SJSA1 (cell line): ENCODE measurements around the gene TNFRSF1A. TPM values are rescaled to one million over a fixed set of nuclear protein-coding genes. Genes with fewer than 3 reads are reported as not detected.
"Not testable (repeated sequence)": the region's sequence is repeated elsewhere in the genome, so short reads cannot be mapped to it uniquely, and the experiment has no call there.

Experiments used
- DNase-seq, 2 experiments: peaks; one replicate each; pipeline ENCODE4 v3.0.0-alpha.2; 2015 to 2020; ENCODE audit warnings: low spot score in 2 of 2, low read depth in 1 of 2
- H3K27ac ChIP-seq: fragments of 250-450 bp; sonication (Bioruptor Pico); 2 replicates; pipeline ENCODE4 v1.5.1; 2020; ENCODE audit warnings: mild to moderate bottlenecking, moderate library complexity
- H3K27me3 ChIP-seq: fragments of 250-450 bp; sonication (Bioruptor Pico); replicated peaks from 2 replicates; pipeline ENCODE4 v1.5.1; 2020; ENCODE audit warnings: mild to moderate bottlenecking, moderate library complexity
- H3K36me3 ChIP-seq: fragments of 250-450 bp; sonication (Bioruptor Pico); 2 replicates; pipeline ENCODE4 v1.5.1; 2020; ENCODE audit warnings: mild to moderate bottlenecking
- H3K4me1 ChIP-seq: fragments of 250-450 bp; sonication (Bioruptor Pico); replicated peaks from 2 replicates; pipeline ENCODE4 v1.6.1; 2021; ENCODE audit warnings: mild to moderate bottlenecking
- H3K4me3 ChIP-seq: fragments of 250-450 bp; sonication (Bioruptor Pico); 2 replicates; pipeline ENCODE4 v1.5.1; 2020; ENCODE audit warnings: mild to moderate bottlenecking
- H3K9me3 ChIP-seq: fragments of 250-450 bp; sonication (Bioruptor Pico); replicated peaks from 2 replicates; pipeline ENCODE4 v1.5.1; 2020; ENCODE audit warnings: mild to moderate bottlenecking
- total RNA-seq: library from RNA; depleted of rRNA; stranded (reverse); fragments of >200 nt; shearing (Covaris generic); gene quantifications from 2 replicates; pipeline ENCODE4 v1.2.3, GENCODE V29; 2014

Gene TNFRSF1A
- total RNA-seq, 1 experiment from 2014 or later = 132 TPM

- no peaks in the 10 kb centered on the region for H3K36me3 ChIP-seq
- H3K27me3 ChIP-seq = no peaks in the 10 kb centered on the region
- H3K27ac ChIP-seq = no peak overlapping the region
These were observed 14.5 kb upstream of the TNFRSF1A start for GRCh38 chr12:6356374-6356820.

GRCh38 chr12:6355491-6356373 lies 13.9 kb upstream of the TNFRSF1A start:
- H3K4me3 ChIP-seq = no peak overlapping the region
- no peaks in the 10 kb centered on the region for H3K4me1 ChIP-seq
- no peaks in the 10 kb centered on the region for H3K36me3 ChIP-seq
- no peaks in the 10 kb centered on the region for H3K27me3 ChIP-seq
- H3K9me3 ChIP-seq = no peaks in the 10 kb centered on the region
- no peak for DNase-seq
- H3K27ac ChIP-seq = no peak overlapping the region

More at GRCh38 chr12:6356374-6356820, 14.5 kb upstream of the TNFRSF1A start:
- Histone ChIP-seq H3K9me3 (no peaks in the 10 kb centered on the region), H3K4me3 (no peak overlapping the region), H3K4me1 (no peaks in the 10 kb centered on the region)
- no peak for DNase-seq

- DNase-seq = no peak
- Histone ChIP-seq H3K9me3 (no peaks in the 10 kb centered on the region), H3K4me1 (no peaks in the 10 kb centered on the region), H3K4me3 (no peak overlapping the region), H3K27ac (no peak overlapping the region), H3K27me3 (no peaks in the 10 kb centered on the region), H3K36me3 (no peaks in the 10 kb centered on the region)
These were observed 12.9 kb upstream of the TNFRSF1A start for GRCh38 chr12:6354495-6355393.

GRCh38 chr12:6352193-6353173 lies 10.6 kb upstream of the TNFRSF1A start:
- Histone ChIP-seq H3K9me3 (no peaks in the 10 kb centered on the region), H3K4me3 (no peak overlapping the region), H3K27me3 (no peaks in the 10 kb centered on the region), H3K36me3 (no peaks in the 10 kb centered on the region), H3K4me1 (no peaks in the 10 kb centered on the region), H3K27ac (no peak overlapping the region)
- no peak for DNase-seq

- no peak overlapping the region for H3K27ac ChIP-seq
- no peak for DNase-seq
- H3K36me3 ChIP-seq = no peaks in the 10 kb centered on the region
- no peak overlapping the region for H3K4me3 ChIP-seq
- no peaks in the 10 kb centered on the region for H3K9me3 ChIP-seq
- H3K4me1 ChIP-seq = no peaks in the 10 kb centered on the region
- no peaks in the 10 kb centered on the region for H3K27me3 ChIP-seq
These were observed 9.7 kb upstream of the TNFRSF1A start for GRCh38 chr12:6351622-6352021.

- Histone ChIP-seq H3K27ac (no peak overlapping the region), H3K27me3 (no peaks in the 10 kb centered on the region), H3K4me1 (peaks cover 10% of the 10 kb centered on the region), H3K9me3 (no peaks in the 10 kb centered on the region), H3K4me3 (no peak overlapping the region), H3K36me3 (no peaks in the 10 kb centered on the region)
- no peak for DNase-seq
These were observed 5.8 kb upstream of the TNFRSF1A start for GRCh38 chr12:6347367-6348338.

GRCh38 chr12:6346942-6347341 lies 5.1 kb upstream of the TNFRSF1A start:
- Histone ChIP-seq H3K4me1 (peaks cover 17% of the 10 kb centered on the region), H3K36me3 (no peaks in the 10 kb centered on the region), H3K4me3 (no peak overlapping the region), H3K27ac (no peak overlapping the region), H3K9me3 (no peaks in the 10 kb centered on the region), H3K27me3 (no peaks in the 10 kb centered on the region)
- no peak for DNase-seq

- Histone ChIP-seq H3K4me3 (no peak overlapping the region), H3K36me3 (peaks cover 5% of the 10 kb centered on the region), H3K27me3 (no peaks in the 10 kb centered on the region), H3K4me1 (peaks cover 18% of the 10 kb centered on the region), H3K27ac (no peak overlapping the region), H3K9me3 (no peaks in the 10 kb centered on the region)
- DNase-seq = no peak
These were observed 4.5 kb upstream of the TNFRSF1A start for GRCh38 chr12:6346235-6346832.

- Histone ChIP-seq H3K9me3 (no peaks in the 10 kb centered on the region), H3K4me3 (no peak overlapping the region), H3K27ac (no peak overlapping the region), H3K4me1 (peaks cover 18% of the 10 kb centered on the region), H3K27me3 (no peaks in the 10 kb centered on the region), H3K36me3 (peaks cover 13% of the 10 kb centered on the region)
- peak; percentile 71 to 84 for DNase-seq
These were observed 3.6 kb upstream of the TNFRSF1A start for GRCh38 chr12:6345319-6346091.

GRCh38 chr12:6344101-6344660 lies 2.3 kb upstream of the TNFRSF1A start:
- not testable (repeated sequence) for DNase-seq, H3K27me3 ChIP-seq, H3K4me3 ChIP-seq, H3K27ac ChIP-seq, H3K9me3 ChIP-seq
- peaks cover 31% of the 10 kb centered on the region for H3K4me1 ChIP-seq
- H3K36me3 ChIP-seq = peaks cover 27% of the 10 kb centered on the region

GRCh38 chr12:6343518-6343917 lies 1.6 kb upstream of the TNFRSF1A start:
- H3K27me3 ChIP-seq = no peaks in the 10 kb centered on the region
- peaks cover 37% of the 10 kb centered on the region for H3K4me1 ChIP-seq
- DNase-seq = no peak
- H3K9me3 ChIP-seq = no peaks in the 10 kb centered on the region
- peaks cover 32% of the 10 kb centered on the region for H3K36me3 ChIP-seq
- no peak overlapping the region for H3K27ac ChIP-seq
- H3K4me3 ChIP-seq = no peak overlapping the region
